Hematopoietic multipotent progenitor cell treated with erythropoietin and hydrocortisone succinate and interleukin-3 and kit ligand, for 15 days (in vitro differentiated cells): ENCODE measurements around the gene CABLES2.
A peak's percentile ranks its signal among the peaks of the same experiment; 100 is the strongest.

ENCODE experiments used
- DNase-seq: peaks from one replicate; pipeline ENCODE4 v3.0.0-alpha.2; 2015; ENCODE audit warnings: low spot score

Gene CABLES2

GRCh38 chr20:62361799-62362589, 45.1 kb downstream of the CABLES2 start:
- DNase-seq, result no peak

GRCh38 chr20:62360854-62361798, 46.0 kb downstream of the CABLES2 start:
- DNase-seq, result no peak

DNA sequence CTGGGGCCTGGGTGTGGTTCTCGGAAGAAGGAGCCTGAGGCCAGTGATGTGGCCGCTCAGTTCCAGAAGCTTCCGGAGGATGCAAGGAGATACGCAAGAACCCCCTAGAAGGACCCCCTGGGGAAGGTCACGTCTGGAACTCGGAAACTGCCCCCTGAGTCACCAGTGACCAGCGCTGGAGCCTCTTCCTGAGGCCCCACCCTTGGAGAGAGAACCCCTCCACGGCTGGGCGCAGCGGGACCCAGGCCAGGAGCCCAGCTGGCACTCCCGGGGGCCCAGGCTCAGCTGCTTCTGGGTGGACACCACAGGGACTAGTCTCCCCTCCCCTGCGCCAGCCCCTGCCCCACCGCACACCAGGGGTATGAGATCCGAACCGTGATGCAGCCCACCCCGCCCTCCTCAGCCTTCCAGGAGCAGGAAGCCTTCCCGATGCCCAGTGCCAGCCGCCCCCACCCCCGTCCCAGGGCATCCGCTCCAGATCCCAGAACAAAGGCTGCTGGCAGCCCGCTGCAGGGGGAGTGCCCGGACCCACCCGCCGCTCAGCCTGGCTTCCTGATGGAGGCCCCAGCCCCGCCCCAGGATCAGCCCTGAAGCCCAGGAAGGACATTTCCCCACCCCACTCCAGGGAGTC, 47.5 kb downstream of the CABLES2 start:
- no peak for DNase-seq

DNA sequence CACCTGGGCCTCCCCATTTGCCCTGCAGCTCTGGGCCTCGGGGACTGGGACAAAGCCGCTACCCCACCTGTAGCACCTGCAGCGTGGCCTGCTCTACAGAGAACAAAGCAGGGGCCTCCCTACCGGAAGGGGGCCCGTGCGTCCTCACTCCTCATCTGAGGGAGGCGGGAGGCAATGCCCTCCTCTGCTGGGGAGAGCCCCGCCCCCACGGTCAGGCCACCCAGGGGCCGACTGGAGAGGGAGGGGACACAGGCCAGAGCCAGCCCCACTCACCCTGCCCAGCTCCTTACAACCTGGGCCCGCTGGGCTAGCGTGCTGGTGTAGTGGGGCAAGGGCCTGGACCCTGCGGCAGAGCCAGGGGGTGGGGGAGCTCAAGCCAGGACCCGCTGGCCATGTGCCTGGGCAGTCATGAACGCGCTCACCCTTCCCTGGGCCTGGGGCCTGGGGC, 48.0 kb downstream of the CABLES2 start:
- DNase-seq, result no peak

DNA sequence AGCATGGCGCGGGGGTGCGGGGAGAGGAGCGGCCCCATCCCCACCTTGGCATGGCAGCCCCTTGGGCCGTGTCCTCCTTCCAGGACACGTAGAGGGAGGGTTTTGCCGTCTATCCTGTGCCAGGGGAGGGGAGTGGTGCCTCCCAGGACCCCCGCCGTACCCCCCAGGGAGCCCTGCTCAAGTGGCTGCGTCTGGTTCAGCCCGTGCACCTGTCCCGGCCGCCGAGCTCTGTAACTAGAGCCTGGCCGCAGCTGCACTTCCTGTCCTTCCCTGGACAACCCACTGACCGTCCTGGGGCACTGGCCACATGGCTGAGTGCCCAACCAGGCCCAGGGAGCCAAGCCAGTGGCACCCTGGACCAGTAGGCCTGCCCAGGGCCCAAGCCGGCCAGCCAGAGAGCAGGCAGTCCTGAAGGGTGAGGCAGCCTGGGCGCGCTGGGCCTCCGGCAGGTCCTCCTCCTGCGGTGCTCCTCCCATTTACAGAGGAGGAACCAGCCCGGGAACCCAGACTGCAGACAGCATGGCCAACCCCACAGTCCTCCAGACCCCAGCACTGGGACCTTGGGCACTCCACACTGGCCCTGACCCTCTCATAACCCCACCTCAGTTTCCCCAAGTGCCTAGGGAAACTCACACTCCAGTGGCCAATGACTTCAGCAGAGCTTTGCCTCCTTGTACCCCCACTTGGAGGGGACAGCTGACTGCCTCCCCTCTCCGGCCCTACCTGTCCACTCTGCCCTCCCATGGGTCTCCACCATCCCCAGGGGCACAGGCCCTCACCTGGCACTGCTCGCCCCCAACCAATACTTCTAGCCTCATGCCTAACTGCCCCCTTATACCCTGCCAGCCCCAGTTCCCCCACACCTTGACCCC, 48.7 kb downstream of the CABLES2 start:
- peak; percentile 56 for DNase-seq

- no peak for DNase-seq
These were observed 49.4 kb downstream of the CABLES2 start for GRCh38 chr20:62357681-62358080.

GRCh38 chr20:62357187-62357667, 49.9 kb downstream of the CABLES2 start:
- DNase-seq, result peak; percentile 87

DNA sequence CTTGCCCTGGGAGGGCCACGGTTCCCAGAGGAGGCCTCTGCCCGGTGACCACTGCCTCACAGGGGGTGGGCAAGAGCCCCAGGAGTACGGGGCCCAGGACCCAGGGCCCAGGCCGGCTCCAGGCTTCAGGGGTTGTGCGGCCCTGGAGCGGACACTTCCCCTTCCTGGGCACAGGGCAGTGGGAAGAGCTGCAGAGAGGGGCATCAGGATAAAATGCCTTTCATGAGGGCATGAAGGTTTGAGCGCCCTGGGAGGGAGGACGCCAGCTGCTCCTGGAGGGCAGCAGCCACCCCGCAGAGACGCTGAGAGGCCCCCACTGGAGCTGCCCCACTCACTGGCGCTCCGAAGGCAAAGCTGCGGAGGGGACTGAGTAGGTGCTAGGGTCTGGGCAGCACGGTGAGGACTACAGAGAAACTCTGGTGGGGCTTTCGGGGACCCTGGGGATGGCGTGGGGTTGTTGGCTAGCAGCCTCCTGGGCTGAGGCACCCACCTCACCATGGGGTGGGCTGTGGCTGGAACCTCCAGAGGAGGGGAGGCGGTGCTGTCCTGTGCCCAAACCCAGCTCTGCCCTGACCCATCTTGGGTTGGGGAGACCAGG, 50.4 kb downstream of the CABLES2 start:
- no peak for DNase-seq

GRCh38 chr20:62355878-62356588, 51.1 kb downstream of the CABLES2 start:
- DNase-seq, result no peak

DNA sequence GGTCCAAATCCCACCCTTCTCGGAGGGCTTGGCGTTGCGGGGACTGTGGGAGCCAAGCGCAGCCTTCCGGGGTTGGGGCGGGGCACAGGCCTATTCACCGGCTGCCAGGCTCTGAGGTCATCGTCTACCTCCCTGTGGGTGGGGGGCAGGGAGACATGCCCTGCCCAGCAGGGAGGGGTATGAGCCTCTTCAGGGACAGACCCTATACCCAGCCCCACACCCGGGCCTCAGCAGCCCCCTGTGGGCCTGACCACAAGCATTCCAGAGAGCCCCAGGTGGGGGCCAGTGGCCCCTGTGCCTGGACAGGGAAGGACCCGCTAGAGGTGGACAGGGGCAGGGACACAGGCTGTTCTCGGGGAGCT, 51.6 kb downstream of the CABLES2 start:
- DNase-seq, result no peak

GRCh38 chr20:62354811-62355341, 52.2 kb downstream of the CABLES2 start:
- DNase-seq, result no peak

DNA sequence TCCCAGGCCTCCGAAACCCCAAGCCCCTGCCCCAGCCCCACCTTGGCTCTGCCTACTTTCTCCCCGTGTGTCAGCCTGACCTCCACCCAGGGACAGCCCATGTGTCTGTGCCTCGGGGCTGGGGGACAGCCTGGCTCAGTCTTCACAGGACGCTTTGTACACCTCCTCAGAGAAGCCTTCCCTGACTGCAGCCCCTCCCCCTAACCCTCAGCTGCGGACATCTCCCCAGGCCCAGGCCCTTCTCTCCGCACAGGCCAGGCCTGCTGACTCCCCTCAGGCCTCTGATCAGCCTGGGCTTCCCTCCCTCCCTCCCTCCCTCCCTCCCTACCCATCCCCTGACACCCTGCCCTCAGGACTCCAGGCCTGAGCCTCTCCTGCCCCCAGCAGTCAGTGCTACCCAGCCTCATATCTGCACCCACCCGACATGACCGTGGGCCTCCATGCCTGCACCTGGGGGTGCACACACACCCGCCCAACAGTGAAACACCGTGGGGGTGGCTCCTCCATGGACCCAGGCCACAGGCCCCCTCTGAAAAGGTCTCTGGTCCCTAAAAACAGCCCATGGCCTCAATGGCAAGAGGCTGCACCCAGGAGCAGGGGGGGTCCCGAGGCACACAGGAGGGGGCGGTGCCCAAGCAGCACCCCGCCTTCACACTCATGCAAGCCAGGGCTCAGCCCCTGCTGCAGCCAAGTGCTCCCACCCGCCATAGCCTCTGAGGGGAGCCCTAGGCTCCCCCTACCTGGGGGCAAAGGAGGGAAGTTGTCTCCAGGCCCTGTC, 52.9 kb downstream of the CABLES2 start:
- no peak for DNase-seq

- DNase-seq, result no peak
These were observed 53.6 kb downstream of the CABLES2 start for GRCh38 chr20:62353289-62354030.

- no peak for DNase-seq
These were observed 54.4 kb downstream of the CABLES2 start for GRCh38 chr20:62352402-62353288.

DNA sequence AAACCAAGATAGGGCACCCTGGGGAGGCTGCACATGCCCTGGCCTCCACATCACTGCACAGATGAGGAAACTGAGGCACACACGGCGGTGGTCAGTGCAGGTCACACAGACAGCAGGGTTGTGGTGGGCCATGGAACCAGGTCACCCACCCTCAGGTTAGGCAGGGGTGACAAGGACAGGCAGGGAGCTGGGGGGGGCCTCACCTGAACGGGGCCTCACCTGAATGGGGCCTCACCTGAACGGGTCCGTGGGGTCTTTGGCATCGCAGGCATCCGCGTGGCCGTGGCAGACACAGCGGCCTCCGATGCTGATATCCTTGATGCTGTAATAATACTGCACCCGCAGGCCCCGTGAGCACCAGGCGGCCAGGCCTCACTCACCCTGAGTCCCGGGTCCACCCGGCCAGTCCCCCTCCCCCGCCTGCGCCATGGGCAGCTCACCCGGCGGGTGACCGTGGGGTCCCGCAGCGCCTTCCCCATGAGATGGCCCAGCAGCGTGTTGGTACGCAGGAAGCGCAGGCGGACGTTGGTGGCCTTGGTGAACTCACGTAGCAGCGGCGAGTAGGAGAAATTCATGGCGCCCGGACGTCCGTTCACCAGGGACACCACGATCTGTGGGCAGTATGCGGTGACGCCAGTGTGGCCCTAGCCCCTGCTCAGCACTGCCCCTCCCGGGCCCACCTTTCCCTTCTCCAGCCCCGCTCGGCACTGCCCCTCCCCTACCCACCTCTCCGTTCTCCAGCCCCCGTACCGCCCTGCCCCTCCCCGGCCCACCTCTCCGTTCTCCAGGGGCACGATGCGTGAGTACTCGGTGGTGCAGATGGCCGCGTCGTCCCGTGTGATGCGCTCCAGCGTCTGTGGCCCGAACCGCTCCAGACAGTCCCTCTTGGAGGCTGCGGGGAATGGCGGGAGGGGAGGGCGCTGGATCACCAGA, 55.4 kb downstream of the CABLES2 start:
- DNase-seq, result no peak
